Breast epithelium (tissue), 4 donors: Measurements from ENCODE around the gene METTL5. TPM values are rescaled to one million over a fixed set of nuclear protein-coding genes. Genes with fewer than 3 reads are reported as not detected.

Experiments
- DNase-seq, 2 donors: peaks; one replicate each; pipeline ENCODE4 v3.0.0-alpha.2; 2019; ENCODE audit warnings: low spot score in 2 of 2
- H3K27ac ChIP-seq, 2 donors: fragments of 200-600 bp; sonication (generic) in 1 of 2; one replicate each; pipeline ENCODE4 v1.5.1; 2016 to 2019; ENCODE audit warnings: mild to moderate bottlenecking in 1 of 2
- H3K27me3 ChIP-seq, 2 donors: fragments of 200-600 bp; sonication (generic) in 1 of 2; one replicate each; pipeline versions ENCODE4 v1.5.1 to v1.6.0; 2017 to 2019; ENCODE audit warnings: control low read depth in 1 of 2, mild to moderate bottlenecking in 1 of 2
- H3K36me3 ChIP-seq: fragments of 200-600 bp; one replicate; pipeline ENCODE4 v1.5.1; 2019
- H3K4me1 ChIP-seq, 2 donors: fragments of 200-600 bp; sonication (generic); one replicate each; pipeline ENCODE4 v1.5.1; 2016 to 2019; ENCODE audit warnings: control low read depth in 1 of 2
- H3K4me3 ChIP-seq, 3 donors: fragments of 200-600 bp; sonication (generic); 1 replicate in 2 of 3; 2 replicates in 1 of 3; pipeline ENCODE4 v1.5.1; 2016 to 2019; ENCODE audit warnings: mild to moderate bottlenecking in 3 of 3, moderate library complexity in 2 of 3
- H3K9me3 ChIP-seq, 2 donors: fragments of 200-600 bp; sonication (generic) in 1 of 2; one replicate each; pipeline ENCODE4 v1.5.1; 2016 to 2019; ENCODE audit warnings: control low read depth in 1 of 2
- POLR2A ChIP-seq: fragments of 450-650 bp; IDR thresholded peaks from one replicate; pipeline ENCODE4 v1.6.1; 2016; ENCODE audit warnings: antibody characterized with exemption, mild to moderate bottlenecking, moderate library complexity
- POLR2AphosphoS5 ChIP-seq, 3 donors: sonication (generic); formaldehyde crosslinking; IDR thresholded peaks; one replicate each; pipeline ENCODE4 v1.6.1; 2017; ENCODE audit warnings: antibody characterized with exemption in 3 of 3
- intact Hi-C: fragments of 100-400 bp; cut with DNase I; formaldehyde crosslinking; loops from one replicate; pipeline ENCODE4 v1.15.1; 2023; ENCODE audit warnings: low total_unique reads
- total RNA-seq, 3 donors: library from RNA; depleted of rRNA; stranded (reverse); fragments of >200 nt; gene quantifications; one replicate each; pipeline ENCODE4 v1.1.0, GENCODE V29; 2016
- TF ChIP-seq, protein P1 (sequence below), 3 donors: fragments of 450-650 bp; IDR thresholded peaks; one replicate each; pipeline ENCODE4 v1.5.1; 2016 to 2017; ENCODE audit warnings: antibody characterized with exemption in 3 of 3, mild to moderate bottlenecking in 3 of 3, moderate library complexity in 3 of 3

METTL5 gene
- total RNA-seq, 3 donors from 2014 or later: 43.6 to 75.2 (median 52.7) TPM

GRCh38 chr2:169771021-169771420 lies 53.7 kb downstream of the METTL5 start:
- intact Hi-C loops: no loop called here
- peaks cover 0 to 5% of the 10 kb centered on the region in 2 donors for H3K27me3 ChIP-seq

DNA sequence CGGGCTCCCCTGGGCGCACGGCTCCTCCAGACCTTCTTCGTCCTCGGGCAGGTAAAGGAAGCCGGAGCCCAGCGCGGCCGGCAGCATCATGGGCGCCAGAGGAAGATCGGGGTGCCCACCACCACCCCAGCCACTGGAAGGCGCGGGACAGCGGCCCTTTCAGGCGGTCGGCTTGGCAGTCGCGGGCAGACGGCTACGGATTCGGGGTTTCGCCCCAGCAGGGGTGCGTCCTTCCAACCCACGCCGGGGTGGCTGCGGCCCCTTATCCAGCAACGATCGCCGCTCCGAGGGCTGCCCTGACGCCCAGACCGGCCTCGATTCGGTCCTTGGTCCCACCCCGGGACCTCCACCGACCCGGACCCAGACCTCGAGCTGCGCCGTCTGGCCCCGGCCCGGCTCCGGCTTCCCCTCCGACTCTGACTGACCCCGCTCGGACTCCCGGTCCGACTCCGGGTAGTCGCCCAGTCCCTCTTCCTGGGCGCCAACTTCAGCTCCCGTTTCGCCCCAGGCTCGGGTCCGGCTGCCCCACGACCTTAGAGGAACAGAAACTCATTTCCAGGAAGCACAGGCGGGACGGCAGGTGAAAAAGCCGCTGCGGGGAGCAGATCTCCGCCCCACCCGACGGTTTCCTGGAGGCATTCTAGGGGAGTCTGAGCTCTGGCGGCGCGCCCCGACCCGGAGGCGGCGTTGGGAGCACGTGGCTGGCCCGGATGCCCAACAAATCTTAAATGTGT lies 56.3 kb downstream of the METTL5 start:
- intact Hi-C loops: no loop called here
- DNase-seq: peak in 1 of 2 donors; percentile 55
- Histone ChIP-seq H3K27ac (no peak overlapping the region), H3K4me1 (no peaks in the 10 kb centered on the region), H3K4me3 (peak overlapping the region; percentile 40 to 57 (median 43)), H3K9me3 (no peaks in the 10 kb centered on the region), H3K27me3 (peaks cover 0 to 5% of the 10 kb centered on the region in 2 donors), H3K36me3 (no peaks in the 10 kb centered on the region)
- no peak for TF ChIP-seq POLR2A
- TF ChIP-seq, protein P1, sequence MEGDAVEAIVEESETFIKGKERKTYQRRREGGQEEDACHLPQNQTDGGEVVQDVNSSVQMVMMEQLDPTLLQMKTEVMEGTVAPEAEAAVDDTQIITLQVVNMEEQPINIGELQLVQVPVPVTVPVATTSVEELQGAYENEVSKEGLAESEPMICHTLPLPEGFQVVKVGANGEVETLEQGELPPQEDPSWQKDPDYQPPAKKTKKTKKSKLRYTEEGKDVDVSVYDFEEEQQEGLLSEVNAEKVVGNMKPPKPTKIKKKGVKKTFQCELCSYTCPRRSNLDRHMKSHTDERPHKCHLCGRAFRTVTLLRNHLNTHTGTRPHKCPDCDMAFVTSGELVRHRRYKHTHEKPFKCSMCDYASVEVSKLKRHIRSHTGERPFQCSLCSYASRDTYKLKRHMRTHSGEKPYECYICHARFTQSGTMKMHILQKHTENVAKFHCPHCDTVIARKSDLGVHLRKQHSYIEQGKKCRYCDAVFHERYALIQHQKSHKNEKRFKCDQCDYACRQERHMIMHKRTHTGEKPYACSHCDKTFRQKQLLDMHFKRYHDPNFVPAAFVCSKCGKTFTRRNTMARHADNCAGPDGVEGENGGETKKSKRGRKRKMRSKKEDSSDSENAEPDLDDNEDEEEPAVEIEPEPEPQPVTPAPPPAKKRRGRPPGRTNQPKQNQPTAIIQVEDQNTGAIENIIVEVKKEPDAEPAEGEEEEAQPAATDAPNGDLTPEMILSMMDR (IDR thresholded peaks at IDR 0.05): no peak
- no peak for TF ChIP-seq POLR2AphosphoS5 (IDR thresholded peaks at IDR 0.05)

More at GRCh38 chr2:169771021-169771420, 53.7 kb downstream of the METTL5 start:
- Histone ChIP-seq H3K4me1 (no peaks in the 10 kb centered on the region), H3K27ac (no peak overlapping the region), H3K4me3 (no peak overlapping the region), H3K36me3 (no peaks in the 10 kb centered on the region), H3K9me3 (no peaks in the 10 kb centered on the region)
- no peak for DNase-seq
- TF ChIP-seq POLR2AphosphoS5 (IDR thresholded peaks at IDR 0.05) (no peak), POLR2A (no peak)
- TF ChIP-seq, protein P1 (IDR thresholded peaks at IDR 0.05): no peak

GRCh38 chr2:169767243-169767888 lies 57.3 kb downstream of the METTL5 start:
- Histone ChIP-seq H3K4me3 (no peak overlapping the region), H3K27ac (no peak overlapping the region), H3K27me3 (peaks cover 0 to 5% of the 10 kb centered on the region in 2 donors), H3K4me1 (no peaks in the 10 kb centered on the region), H3K9me3 (no peaks in the 10 kb centered on the region), H3K36me3 (no peaks in the 10 kb centered on the region)
- no peak for TF ChIP-seq POLR2AphosphoS5 (IDR thresholded peaks at IDR 0.05)
- TF ChIP-seq, protein P1 (IDR thresholded peaks at IDR 0.05): peak; percentile 21 to 62 (median 58)
- peak in 1 of 2 donors; percentile 37 for DNase-seq
- intact Hi-C loops: no loop called here

GRCh38 chr2:169765523-169765922 lies 59.2 kb downstream of the METTL5 start:
- no peak overlapping the region for H3K4me3 ChIP-seq
- H3K4me1 ChIP-seq: no peaks in the 10 kb centered on the region
- H3K27ac ChIP-seq: no peak overlapping the region
- peaks cover 0 to 5% of the 10 kb centered on the region in 2 donors for H3K27me3 ChIP-seq
- intact Hi-C loops: no loop called here
- no peaks in the 10 kb centered on the region for H3K9me3 ChIP-seq
- no peaks in the 10 kb centered on the region for H3K36me3 ChIP-seq
- TF ChIP-seq POLR2AphosphoS5 (IDR thresholded peaks at IDR 0.05): no peak
- TF ChIP-seq, protein P1 (IDR thresholded peaks at IDR 0.05): no peak
- no peak for TF ChIP-seq POLR2A
- no peak for DNase-seq

DNA sequence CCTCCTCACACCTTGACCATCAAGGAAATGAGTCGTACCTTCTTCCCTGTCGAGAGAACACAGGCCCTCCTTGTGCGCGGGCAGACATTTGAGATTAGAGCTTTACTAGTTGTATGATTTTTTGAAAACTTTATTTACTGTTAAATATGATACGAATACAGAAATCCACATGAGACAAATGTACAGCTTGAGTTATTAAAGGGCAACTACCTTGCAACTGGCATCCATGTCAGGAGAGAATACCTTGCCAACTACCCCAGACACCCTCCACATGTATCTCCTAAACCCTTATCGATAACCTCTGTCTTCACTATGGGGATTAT lies 62.8 kb downstream of the METTL5 start:
- Histone ChIP-seq H3K4me3 (no peak overlapping the region), H3K27ac (no peak overlapping the region), H3K4me1 (no peaks in the 10 kb centered on the region), H3K27me3 (no peaks in the 10 kb centered on the region), H3K9me3 (no peaks in the 10 kb centered on the region), H3K36me3 (no peaks in the 10 kb centered on the region)
- TF ChIP-seq, protein P1 (IDR thresholded peaks at IDR 0.05): no peak
- TF ChIP-seq POLR2AphosphoS5 (IDR thresholded peaks at IDR 0.05): no peak
- no peak for TF ChIP-seq POLR2A
- intact Hi-C loops: no loop called here
- DNase-seq: no peak
